HG02610 (cell line): Measurements from ENCODE around the gene PHF3.
"Not testable (repeated sequence)": the region's sequence is repeated elsewhere in the genome, so short reads cannot be mapped to it uniquely, and the experiment has no call there.

Experiments
- ATAC-seq: cut with Tn5 transposase; IDR thresholded peaks from one replicate; pipeline ENCODE4 v1.9.1; 2021; ENCODE audit warnings: mild to moderate bottlenecking, moderate library complexity; ENCODE audit not compliant: unreplicated experiment

The PHF3 gene

DNA sequence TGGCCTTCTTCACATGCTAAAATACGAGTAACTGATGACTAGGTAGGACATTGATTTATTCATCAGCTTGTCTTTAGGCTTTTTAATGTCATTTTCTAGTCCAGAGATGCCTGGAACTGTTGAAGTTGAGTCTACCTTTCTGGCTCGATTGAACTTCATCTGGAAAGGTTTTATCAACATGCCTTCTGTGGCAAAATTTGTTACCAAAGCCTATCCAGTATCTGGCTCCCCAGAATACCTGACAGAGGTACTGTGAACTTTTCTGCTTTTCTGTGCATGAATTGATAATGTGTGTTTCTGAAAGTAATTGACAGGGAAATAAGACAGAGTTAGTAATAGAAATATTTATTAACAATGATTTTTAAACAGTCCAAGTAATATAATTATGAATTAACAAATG, 71.0 kb downstream of the PHF3 start:
- ATAC-seq: no peak

DNA sequence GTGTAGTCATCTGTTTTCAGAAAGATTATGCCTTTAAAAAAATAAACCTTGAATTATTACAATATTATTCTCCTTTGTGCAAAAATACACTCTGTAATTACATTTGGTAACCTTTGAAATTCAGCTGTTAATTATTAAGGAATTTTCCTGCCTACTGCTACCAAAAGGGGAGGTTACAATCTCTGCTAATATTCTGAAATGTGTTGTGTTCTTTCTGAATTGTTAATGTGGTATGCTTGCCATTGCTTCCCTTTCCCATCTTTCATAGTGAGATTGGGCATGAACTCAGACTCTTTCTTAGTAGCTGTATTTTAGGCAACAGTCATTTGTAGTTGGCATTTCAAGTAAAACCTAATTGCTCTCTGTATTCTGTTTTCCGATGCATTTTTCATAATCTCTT, 73.0 kb downstream of the PHF3 start:
- ATAC-seq: no peak

DNA sequence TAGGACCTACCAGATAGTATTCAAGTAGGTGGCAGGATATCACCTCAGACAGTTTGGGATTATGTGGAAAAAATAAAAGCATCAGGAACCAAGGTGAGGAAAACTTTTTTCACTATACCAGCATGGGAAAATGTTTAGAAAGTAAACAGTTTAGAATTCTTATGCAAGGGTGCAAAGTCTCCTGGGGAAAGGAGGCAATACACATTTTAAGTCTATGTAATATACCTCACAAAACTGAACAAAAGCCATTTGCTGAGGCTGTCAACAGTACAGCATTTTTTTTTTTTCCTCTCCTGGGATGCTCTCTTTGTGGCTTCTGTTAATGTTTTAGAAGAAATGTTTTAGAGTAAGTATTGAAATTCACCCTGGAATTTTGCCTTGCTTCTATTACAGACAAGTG, 73.5 kb downstream of the PHF3 start:
- no peak for ATAC-seq

DNA sequence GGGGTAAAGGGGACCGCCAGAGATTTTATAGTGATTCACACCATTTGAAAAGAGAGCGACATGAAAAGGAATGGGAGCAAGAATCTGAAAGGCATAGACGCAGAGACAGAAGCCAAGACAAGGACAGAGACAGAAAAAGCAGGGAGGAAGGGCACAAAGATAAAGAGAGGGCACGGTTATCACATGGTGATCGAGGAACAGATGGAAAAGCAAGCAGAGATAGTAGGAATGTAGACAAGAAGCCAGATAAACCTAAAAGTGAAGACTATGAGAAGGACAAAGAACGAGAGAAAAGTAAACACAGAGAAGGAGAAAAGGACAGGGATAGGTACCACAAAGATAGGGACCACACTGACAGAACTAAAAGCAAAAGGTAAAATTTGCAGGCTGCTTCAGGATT, 77.7 kb downstream of the PHF3 start:
- no peak for ATAC-seq

DNA sequence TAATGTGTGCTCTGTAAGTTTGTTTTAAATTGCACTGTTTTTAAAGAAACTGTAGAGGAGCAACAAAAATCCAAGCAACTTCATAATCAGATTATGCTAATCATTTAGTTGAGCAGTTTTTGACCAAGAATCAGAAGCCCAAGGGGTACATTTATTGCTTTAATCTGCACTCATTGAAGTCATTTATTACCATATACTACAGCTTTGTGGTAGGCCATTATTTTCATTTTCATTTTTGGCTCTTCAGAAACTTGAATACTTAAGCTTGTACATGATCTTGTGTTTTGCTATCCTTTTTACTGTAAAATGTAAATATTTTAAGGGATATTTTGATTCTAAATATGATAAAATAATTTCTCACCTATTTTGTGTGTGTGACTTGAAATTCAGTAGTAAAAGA, 78.5 kb downstream of the PHF3 start:
- ATAC-seq: peak; percentile 49

DNA sequence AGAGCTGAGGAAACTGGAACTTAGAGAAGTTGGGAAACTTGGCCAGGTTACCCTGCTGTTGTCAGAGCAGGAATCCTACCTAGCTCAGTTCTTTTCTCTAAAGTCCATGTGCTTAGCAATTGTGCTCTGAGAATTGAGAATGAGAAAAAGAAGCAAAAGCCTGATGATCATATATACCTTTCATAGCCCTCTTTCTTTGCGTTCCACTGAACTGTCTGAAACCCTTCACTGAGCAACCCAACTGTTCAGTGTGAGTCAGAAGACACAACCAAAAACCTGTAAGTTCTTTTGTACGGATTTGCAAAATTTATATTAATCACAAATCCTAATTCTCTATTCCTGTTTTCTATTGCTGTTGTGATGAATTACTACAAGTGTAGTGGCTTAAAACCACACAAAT, 80.6 kb downstream of the PHF3 start:
- ATAC-seq: peak; percentile 78

DNA sequence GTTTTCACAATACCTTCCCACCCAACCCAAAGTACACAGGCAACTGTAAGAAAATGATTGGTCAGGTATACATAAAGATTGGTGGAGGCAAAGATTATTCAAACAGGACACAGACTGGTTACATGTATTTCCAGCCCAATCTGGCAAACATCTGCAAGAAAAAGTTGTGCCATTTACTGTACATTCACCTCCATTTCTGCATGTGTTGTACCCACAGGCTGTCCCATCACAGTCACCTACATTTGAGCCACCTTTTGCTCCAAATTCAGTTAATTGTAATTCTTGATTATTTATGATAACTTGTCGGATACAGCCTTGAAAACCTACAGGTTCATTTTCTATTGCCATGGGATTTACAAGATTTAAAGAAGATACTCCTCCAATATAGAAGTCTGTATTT, 85.6 kb downstream of the PHF3 start:
- ATAC-seq: no peak

DNA sequence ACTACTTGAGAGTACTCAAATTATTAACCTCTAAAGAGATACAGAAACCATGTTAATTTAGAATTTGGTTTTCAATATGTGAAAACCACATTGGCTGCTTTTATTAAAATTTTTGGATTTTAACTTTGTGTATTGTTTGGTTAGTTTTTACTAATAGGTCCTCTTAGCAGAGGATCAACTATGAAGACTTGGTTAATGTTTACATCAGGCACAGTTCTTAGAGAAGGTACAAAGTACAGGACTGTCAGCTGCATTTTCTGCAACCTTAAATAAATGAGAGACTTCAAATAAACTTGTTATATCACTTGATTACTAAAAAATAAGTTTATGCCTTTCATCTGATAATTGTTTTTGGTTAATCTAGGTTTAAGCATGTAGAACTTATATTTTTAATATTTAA, 89.1 kb downstream of the PHF3 start:
- ATAC-seq: no peak

DNA sequence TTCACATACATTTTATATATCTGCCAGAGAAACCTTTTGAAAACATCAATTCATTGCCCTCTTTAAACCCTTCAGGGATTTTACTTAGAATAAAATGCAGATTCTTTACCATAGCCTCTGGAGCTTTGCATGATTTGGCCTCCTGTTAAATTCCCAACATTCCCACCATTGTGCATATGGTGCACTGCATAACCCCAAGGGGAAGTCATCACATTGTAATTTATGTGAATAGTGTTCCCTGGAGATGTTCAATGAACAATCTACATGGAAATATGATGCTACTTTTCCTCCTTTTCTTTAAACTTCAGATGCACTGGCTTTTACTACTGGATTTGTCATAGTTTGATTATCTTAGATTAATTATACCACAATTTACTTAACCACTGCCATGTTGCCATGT, 94.7 kb downstream of the PHF3 start:
- ATAC-seq: no peak

DNA sequence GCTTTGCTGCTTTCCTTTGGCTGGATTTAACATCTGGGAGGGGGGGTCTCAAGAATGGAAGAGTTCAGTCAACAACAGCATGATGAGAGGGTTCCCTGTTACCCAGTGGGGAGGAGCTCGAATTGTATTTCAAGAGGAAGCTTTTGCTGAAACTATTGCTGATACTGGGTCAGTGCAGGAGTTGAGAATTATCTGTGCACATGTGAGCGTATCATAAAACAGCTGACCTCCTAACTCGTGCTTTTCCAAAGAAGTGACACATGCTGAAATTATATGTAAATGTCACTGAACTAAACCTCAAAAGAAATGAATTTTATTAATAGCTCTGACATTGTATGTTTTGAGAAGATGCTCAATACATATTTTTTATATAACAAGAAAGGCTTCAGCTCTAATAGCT, 96.3 kb downstream of the PHF3 start:
- no peak for ATAC-seq

DNA sequence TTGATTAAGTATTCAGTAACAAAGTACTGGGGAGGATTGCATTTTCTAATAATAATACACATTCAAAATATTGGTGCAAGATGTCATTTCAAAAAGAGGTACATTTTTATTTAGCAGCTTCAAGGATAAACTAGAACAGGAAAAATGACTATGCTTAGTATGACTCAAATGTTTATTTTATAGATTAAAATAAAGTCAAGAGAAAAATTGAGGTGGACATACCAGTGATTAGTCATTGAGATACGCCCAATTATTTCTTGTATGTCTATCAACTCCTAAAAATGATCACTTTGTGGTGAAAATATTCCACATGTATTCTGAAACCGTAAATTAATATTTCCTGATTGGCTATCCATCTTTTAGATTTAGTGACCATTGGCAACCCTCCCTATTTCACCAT, 96.7 kb downstream of the PHF3 start:
- no peak for ATAC-seq

DNA sequence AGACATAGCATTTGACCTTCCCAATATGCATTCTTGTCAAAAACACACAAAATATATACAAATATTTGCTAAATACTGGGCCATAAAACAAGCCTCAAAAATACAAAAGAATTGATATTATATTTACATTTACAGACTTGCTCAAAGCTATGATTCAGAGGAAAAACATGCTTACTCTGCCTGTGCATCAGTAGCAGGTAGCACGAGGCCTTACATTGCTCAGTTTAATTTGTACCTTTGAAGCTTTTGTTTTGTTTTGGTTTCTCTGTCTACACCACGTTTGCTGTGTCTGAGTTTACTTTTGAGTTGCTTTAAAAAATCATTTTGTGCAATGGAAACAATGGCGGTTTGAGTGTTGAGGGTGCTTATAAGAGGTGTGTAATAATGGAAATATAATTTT, 99.3 kb downstream of the PHF3 start:
- no peak for ATAC-seq

DNA sequence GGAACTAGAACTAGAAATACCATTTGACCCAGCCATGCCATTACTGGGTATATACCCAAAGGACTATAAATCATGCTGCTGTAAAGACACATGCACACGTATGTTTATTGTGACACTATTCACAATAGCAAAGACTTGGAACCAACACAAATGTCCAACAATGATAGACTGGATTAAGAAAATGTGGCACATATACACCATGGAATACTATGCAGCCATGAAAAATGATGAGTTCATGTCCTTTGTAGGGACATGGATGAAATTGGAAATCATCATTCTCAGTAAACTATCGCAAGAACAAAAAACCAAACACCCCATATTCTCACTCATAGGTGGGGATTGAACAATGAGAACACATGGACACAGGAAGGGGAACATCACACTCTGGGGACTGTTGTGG, 102.6 kb downstream of the PHF3 start:
- ATAC-seq: not testable (repeated sequence)

DNA sequence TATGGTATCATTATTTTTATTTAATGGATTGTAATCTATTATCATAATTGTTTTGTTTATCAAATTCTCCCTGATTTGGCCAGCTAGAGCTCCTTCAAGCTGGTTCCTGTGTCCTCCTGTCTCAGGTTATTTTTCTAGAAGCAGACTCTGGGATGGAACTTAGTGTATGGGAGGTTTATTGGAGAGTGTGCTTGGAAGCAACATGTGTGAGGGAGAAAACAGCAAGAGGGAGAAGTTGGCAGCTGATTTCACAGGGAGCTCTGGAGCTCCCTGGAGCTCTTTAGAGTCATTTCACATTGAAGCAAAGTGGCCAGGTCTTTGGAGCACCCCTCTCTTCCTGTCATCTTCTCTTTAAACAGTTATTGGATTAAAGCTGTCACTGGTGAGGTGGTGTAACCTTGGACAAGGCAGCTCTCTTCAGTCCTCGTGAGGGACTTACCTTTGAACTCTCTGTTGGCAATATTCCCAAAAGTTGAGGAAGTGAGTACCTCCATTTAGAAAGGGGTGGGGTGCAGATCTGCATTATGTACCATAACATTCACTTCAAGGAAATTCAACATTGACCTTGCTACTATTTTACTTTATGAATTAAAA, 103.6 kb downstream of the PHF3 start:
- no peak for ATAC-seq

DNA sequence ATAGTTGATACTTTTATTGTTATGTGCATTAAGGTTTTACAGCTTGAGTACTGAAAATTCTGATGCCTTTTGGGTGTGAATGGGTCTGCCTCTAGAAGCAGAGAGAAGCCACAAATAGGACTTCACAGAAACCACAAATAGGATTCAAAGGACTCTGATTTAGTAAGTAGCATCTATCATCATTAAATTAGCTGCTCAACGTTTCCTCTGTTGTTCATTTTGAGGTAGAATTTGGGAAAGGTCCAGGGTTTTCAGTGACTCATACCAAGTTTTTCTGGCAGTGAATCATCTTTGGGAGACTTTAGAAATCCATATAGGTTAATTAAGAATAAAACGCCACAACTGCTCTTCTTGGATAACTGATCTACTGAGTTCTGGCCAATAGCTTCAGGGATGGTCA, 105.1 kb downstream of the PHF3 start:
- no peak for ATAC-seq

DNA sequence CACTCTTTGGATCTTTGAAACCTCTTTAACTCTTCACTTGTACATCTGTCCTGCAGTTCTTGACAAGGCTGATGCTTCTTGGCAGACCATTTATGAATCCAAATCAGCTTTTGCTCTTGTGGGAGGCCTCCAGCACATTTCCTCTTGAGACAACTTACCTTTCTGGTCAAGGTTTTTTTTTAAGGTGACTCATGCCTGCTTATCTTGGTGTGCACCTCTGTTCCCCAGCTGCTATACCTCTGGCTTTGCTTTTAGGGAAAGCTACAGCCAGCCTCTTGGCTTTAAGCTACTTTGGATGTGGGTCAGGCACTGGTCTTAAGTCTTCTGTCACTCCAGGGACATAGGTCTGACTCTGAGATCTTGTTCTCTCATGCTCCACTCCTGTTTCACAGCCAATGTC, 106.5 kb downstream of the PHF3 start:
- no peak for ATAC-seq

DNA sequence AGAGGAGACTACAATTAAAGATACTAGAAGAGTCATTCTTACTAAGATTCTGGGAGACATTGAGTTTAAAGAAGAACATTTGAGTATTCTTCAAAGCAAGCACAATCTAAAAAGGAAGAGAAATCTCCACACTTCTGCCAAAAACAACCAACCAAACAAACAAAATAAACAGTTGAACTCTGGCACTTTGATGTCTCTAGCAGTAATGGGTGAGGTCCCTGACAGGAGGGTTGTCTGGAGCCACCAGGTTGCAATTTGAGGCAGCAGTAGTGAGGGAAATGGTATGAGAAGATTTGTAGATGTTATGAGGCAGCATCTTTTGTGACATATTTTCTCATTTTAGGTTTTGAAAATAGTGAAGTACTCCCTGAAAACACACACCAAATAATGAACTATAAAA, 108.1 kb downstream of the PHF3 start:
- no peak for ATAC-seq

DNA sequence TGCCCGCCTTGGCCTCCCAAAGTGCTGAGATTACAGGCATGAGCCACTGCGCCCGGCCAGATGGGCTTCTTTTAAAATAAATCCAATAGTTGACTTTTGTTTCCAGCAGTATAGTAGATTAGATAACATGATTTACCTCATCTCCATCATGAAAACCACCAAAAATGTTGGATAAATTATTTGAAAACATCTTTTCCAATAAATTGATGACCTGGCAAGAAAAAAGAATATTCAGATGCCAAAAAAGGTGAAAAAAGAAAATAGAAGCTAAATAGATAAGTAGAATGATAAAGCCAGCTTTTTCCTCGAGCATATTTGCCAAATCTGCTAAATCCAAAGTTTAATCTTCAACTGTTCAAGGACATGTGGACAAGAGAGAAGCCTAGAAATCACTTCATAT, 109.2 kb downstream of the PHF3 start:
- no peak for ATAC-seq

DNA sequence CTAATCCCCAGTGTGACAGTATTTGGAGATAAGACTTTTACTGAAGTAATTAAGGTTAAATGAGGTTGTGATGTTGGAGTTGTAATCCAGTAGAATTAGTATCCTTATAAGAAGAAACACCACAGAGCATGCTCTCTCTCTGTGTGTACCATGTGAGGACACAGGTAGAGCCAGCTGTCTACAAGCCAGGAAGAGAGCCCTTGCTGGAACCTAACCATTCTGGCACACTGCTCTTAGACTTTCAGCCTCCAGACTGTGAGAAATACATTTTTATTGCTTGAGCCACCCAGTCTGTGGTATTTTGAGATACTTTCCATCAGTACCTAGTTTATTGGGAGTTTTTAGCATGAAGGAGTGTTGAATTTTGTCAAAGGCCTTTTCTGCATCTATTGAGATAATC, 110.2 kb downstream of the PHF3 start:
- no peak for ATAC-seq

DNA sequence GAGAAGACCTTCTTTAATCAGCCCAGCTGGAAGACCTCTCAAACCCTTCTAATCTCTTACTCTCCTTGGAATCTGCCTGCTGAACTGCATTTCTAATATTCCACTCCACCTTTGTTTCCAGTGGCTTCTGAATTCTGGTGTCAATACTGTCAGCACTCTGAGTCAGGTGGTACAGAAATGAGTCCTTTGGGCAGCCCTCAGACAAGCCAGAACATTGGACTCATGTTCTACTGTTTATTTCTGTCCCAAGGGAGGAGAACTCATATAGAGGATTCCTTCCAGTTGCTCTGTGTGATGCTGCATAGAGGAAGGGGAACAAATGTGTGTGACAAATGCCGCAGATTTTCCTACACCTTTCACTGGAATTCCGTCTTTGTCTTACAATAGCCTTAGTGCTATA, 114.8 kb downstream of the PHF3 start:
- ATAC-seq: no peak

DNA sequence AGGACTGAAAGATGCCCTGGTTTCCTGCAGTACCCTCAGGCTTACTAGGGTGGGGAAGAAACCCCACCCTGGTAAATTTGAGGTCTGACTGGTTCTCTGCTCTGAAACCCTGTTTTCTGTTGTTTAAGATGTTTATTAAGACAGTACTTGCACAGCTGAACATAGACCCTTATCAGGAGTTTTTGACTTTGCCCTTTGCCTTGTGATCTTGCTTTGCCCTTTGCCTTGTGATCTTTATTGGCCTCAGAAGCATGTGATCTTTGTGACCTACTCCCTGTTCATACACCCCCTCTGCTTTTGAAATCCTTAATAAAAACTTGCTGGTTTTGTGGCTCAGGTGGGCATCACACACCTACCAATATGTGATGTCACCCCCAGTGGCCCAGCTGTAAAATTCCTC, 121.7 kb downstream of the PHF3 start:
- ATAC-seq: not testable (repeated sequence)

DNA sequence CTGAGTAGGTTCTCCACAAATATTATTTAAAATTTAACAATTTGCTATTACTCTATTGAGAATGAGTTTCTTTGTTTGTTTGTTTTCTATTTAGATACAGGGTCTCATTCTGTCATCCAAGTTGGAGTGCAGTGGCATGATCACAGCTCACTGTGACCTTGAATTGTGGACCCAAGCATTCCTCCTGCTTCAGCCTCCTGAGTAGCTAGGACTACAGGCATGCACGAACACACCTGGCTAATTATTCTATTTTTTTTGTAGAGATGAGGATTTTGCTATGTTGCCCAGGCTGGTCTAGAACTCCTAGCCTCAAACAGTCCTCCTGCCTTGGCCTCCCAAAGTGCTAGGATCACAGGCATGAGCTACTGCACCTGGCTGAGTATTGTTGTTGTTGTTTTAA, 122.2 kb downstream of the PHF3 start:
- no peak for ATAC-seq

DNA sequence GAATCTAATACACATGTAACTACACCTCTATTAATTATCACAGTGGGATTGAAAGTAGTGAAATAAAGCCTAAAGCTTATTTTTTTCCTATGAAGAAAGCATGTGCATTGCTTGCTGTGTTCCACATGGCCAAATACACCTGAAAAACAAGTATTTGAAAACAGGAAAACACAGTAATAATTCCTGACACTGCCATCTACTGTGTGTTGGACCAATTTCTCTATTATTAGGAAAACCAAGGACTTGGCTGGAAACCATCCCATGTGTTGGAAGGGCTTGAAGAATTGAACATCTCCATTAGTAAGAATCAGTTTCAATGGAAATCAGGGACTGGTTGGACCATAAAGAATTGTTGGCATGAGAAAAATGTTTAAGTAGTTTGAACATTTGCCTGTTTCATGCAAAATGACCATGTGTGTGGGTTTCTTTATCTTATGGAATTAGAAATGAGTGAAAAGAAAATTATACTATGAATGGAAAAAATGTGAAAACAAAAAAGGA, 124.1 kb downstream of the PHF3 start:
- ATAC-seq: no peak

DNA sequence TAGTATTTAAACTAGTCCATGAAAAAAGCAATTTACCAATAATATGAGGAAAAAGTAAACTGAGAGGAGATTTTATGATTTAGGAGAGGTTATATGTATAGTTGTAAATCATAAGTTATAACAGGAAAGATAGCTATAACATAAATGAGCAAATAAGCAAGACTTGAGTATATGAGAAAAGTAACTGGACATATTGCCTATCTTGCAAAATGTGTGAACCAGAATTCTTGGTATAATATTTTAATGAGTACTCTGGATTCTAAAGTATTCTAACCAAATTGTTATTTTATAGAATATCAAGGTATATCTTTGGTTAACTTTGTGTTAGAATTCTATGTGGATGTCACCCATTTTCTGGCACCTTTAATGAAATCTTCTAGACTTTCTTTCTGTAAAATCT, 124.6 kb downstream of the PHF3 start:
- no peak for ATAC-seq
